ENCODE data around the gene PRELID2. TPM values are rescaled to one million over a fixed set of nuclear protein-coding genes. Genes with fewer than 3 reads are reported as not detected.
A peak's percentile ranks its signal among the peaks of the same experiment; 100 is the strongest.

Gene PRELID2
- polyA plus RNA-seq, result 2.0 to 6.5 TPM (median 5.1 TPM) in 3 replicates
- 0.45 TPM for polyA plus RNA-seq (2011; ENCODE audit: low read depth)
- polyA plus RNA-seq (2011; cell fraction: cytosol; rRNA removed), result 3.7 and 4.2 TPM in 2 replicates
- polyA plus RNA-seq (2011; cell fraction: nucleus; rRNA removed), result 2.6 and 2.7 TPM in 2 replicates
- polyA plus RNA-seq (2012; ENCODE audit: low replicate concordance), result 1.0 and 5.6 TPM in 2 replicates
- polyA minus RNA-seq, result 0.62 to 5.9 TPM (median 4.5 TPM) in 3 replicates
- 2.5 TPM for polyA minus RNA-seq (2011; cell fraction: cytosol; rRNA and poly(A)+ RNA removed)
- polyA minus RNA-seq (2011; cell fraction: nucleus; rRNA and poly(A)+ RNA removed), result 8.9 and 18.8 TPM in 2 replicates

GRCh38 chr5:145834917-145835847 is at the start of gene PRELID2:
TSS of gene PRELID2 (minus strand) at chr5:145835342. CDS start at chr5:145835251, 91 bp downstream.
- Histone ChIP-seq H4K20me1 (ENCODE audit: control insufficient read depth, extremely low read depth, insufficient read depth, low read length) (no peaks in the 10 kb centered on the region), H3K9me1 (ENCODE audit: control insufficient read depth, extremely low read depth, insufficient read depth, low read length) (no peaks in the 10 kb centered on the region), H3K79me2 (ENCODE audit: control insufficient read depth, insufficient read depth, low read length) (no peaks in the 10 kb centered on the region), H3K27me3 (ENCODE audit: control insufficient read depth, extremely low read depth, insufficient read depth, low read length) (no peaks in the 10 kb centered on the region), H3K4me1 (ENCODE audit: control insufficient read depth, extremely low read depth, insufficient read depth, low read length) (peaks cover 6% of the 10 kb centered on the region), H3K36me3 (ENCODE audit: control insufficient read depth in 2 of 2, extremely low read depth in 1 of 2, insufficient read depth in 2 of 2, low read length in 2 of 2) (no peaks in the 10 kb centered on the region), H2AFZ (ENCODE audit: control insufficient read depth, low read length) (peak within 1 kb of the TSS; percentile 97), H3K9ac (ENCODE audit: control insufficient read depth, extremely low read depth, insufficient read depth, low read length) (peak within 1 kb of the TSS; percentile 68), H3K4me2 (ENCODE audit: control insufficient read depth, extremely low read depth, insufficient read depth, low read depth, low read length) (peak within 1 kb of the TSS; percentile 96), H3K4me3 (ENCODE audit: control insufficient read depth in 2 of 3, extremely low read depth in 1 of 3, insufficient read depth in 2 of 3, low read depth in 1 of 3, low read length in 3 of 3) (peak within 1 kb of the TSS; percentile 60 to 77 (median 76)), H3K9me3 (ENCODE audit: control insufficient read depth, low read depth, low read length) (no peaks in the 10 kb centered on the region), H3K27ac (ENCODE audit: control insufficient read depth, insufficient read depth, low read length) (peak within 1 kb of the TSS; percentile 30)
- dilution Hi-C loops (cut with MboI; ENCODE audit: extremely low pct_ligation_motif_present, low sequenced_read_pairs), result no loop called here
- DNase-seq (ENCODE audit: low read depth, low spot score) (no peak), FAIRE-seq (no peak)
- TF ChIP-seq CTCF (optimal IDR thresholded peaks at IDR 0.05 in 1 of 3, IDR thresholded peaks at IDR 0.05 in 1 of 3, conservative IDR thresholded peaks at IDR 0.05 in 1 of 3; ENCODE audit: extremely low read depth in 1 of 3, insufficient read depth in 2 of 3, low read length in 3 of 3) (no peak), EZH2 (IDR thresholded peaks at IDR 0.05; ENCODE audit: low read length) (no peak)

- H3K79me2 ChIP-seq (ENCODE audit: control insufficient read depth, insufficient read depth, low read length), result no peaks in the 10 kb centered on the region
- dilution Hi-C loops (cut with MboI; ENCODE audit: extremely low pct_ligation_motif_present, low sequenced_read_pairs), result no loop called here
- no peaks in the 10 kb centered on the region for H3K9me1 ChIP-seq (ENCODE audit: control insufficient read depth, extremely low read depth, insufficient read depth, low read length)
- H3K36me3 ChIP-seq (ENCODE audit: control insufficient read depth in 2 of 2, extremely low read depth in 1 of 2, insufficient read depth in 2 of 2, low read length in 2 of 2), result no peaks in the 10 kb centered on the region
- no peak overlapping the region for H2AFZ ChIP-seq (ENCODE audit: control insufficient read depth, low read length)
- no peaks in the 10 kb centered on the region for H3K27me3 ChIP-seq (ENCODE audit: control insufficient read depth, extremely low read depth, insufficient read depth, low read length)
- H3K4me2 ChIP-seq (ENCODE audit: control insufficient read depth, extremely low read depth, insufficient read depth, low read depth, low read length), result no peak overlapping the region
- FAIRE-seq (no peak), DNase-seq (ENCODE audit: low read depth, low spot score) (no peak)
- no peaks in the 10 kb centered on the region for H4K20me1 ChIP-seq (ENCODE audit: control insufficient read depth, extremely low read depth, insufficient read depth, low read length)
- no peak for TF ChIP-seq CTCF (optimal IDR thresholded peaks at IDR 0.05 in 1 of 3, IDR thresholded peaks at IDR 0.05 in 1 of 3, conservative IDR thresholded peaks at IDR 0.05 in 1 of 3; ENCODE audit: extremely low read depth in 1 of 3, insufficient read depth in 2 of 3, low read length in 3 of 3)
- no peak for TF ChIP-seq EZH2 (IDR thresholded peaks at IDR 0.05; ENCODE audit: low read length)
- H3K9me3 ChIP-seq (ENCODE audit: control insufficient read depth, low read depth, low read length), result no peaks in the 10 kb centered on the region
- H3K9ac ChIP-seq (ENCODE audit: control insufficient read depth, extremely low read depth, insufficient read depth, low read length), result no peak overlapping the region
- no peak overlapping the region for H3K4me3 ChIP-seq (ENCODE audit: control insufficient read depth in 2 of 3, extremely low read depth in 1 of 3, insufficient read depth in 2 of 3, low read depth in 1 of 3, low read length in 3 of 3)
- no peak overlapping the region for H3K27ac ChIP-seq (ENCODE audit: control insufficient read depth, insufficient read depth, low read length)
- H3K4me1 ChIP-seq (ENCODE audit: control insufficient read depth, extremely low read depth, insufficient read depth, low read length), result no peaks in the 10 kb centered on the region
Measured at GRCh38 chr5:145874765-145875164, 39.6 kb upstream of the PRELID2 start.
